ENCODE measurements around the gene NETO2.

DNA sequence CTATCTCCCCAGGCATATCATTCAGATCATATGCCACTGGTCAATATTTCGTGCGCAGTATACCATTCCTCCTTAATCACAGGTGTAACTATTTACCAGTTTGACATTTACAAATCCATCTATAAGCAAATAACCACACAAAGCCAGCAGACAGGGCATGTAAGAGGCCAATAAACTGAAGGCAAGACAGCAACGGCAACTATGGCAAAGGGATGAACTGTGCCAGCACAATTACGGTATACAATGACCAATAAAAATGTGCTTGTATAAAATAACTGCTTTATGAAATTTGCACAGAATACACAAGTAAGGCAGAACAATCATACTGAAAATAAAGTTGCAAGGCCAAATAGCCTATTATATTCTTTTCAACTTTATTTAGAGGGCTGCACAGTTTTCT, 9.2 kb downstream of the NETO2 start:
- TF ChIP-seq, protein P1, sequence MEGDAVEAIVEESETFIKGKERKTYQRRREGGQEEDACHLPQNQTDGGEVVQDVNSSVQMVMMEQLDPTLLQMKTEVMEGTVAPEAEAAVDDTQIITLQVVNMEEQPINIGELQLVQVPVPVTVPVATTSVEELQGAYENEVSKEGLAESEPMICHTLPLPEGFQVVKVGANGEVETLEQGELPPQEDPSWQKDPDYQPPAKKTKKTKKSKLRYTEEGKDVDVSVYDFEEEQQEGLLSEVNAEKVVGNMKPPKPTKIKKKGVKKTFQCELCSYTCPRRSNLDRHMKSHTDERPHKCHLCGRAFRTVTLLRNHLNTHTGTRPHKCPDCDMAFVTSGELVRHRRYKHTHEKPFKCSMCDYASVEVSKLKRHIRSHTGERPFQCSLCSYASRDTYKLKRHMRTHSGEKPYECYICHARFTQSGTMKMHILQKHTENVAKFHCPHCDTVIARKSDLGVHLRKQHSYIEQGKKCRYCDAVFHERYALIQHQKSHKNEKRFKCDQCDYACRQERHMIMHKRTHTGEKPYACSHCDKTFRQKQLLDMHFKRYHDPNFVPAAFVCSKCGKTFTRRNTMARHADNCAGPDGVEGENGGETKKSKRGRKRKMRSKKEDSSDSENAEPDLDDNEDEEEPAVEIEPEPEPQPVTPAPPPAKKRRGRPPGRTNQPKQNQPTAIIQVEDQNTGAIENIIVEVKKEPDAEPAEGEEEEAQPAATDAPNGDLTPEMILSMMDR (conservative IDR thresholded peaks at IDR 0.05) = no peak
- no peak for TF ChIP-seq ZFX (IDR thresholded peaks at IDR 0.05)
